Neural cell (in vitro differentiated cells): ENCODE data around the gene DGKG. TPM values are rescaled to one million over a fixed set of nuclear protein-coding genes. Genes with fewer than 3 reads are reported as not detected.

ENCODE experiments used
- H2AFZ ChIP-seq: fragments of 200-600, 300-800 bp; sonication (generic), shearing (Covaris generic); 2 replicates; pipeline ENCODE4 v1.6.0; 2014; ENCODE audit warnings: low read depth, mild to moderate bottlenecking, antibody characterized with exemption, low read length, moderate library complexity
- H3F3A ChIP-seq: fragments of 200-600 bp; shearing (Covaris generic); 2 replicates; pipeline ENCODE4 v1.6.1; 2016; ENCODE audit warnings: mild to moderate bottlenecking, moderate library complexity, mixed read lengths, antibody characterized with exemption, low read length; ENCODE audit not compliant: insufficient read depth, poor library complexity, severe bottlenecking
- H3K27ac ChIP-seq: fragments of 200-600, 300-800 bp; sonication (generic), shearing (Covaris generic); 2 replicates; pipeline ENCODE4 v1.5.1; 2014; ENCODE audit warnings: mild to moderate bottlenecking, low read length, moderate library complexity
- H3K27me3 ChIP-seq: fragments of 300-800, 200-600 bp; sonication (generic), shearing (Covaris generic); 2 replicates; pipeline ENCODE4 v1.6.0; 2014; ENCODE audit warnings: mild to moderate bottlenecking, low read depth, low read length, moderate library complexity; ENCODE audit not compliant: insufficient read depth
- H3K36me3 ChIP-seq: fragments of 300-800, 200-600 bp; sonication (generic), shearing (Covaris generic); 2 replicates; pipeline ENCODE4 v1.5.1; 2014; ENCODE audit warnings: mild to moderate bottlenecking, antibody characterized with exemption, low read length, moderate library complexity; ENCODE audit not compliant: insufficient read depth
- H3K4me2 ChIP-seq: fragments of 300-800, 200-600 bp; sonication (generic), shearing (Covaris generic); 2 replicates; pipeline ENCODE4 v1.6.0; 2014; ENCODE audit warnings: mild to moderate bottlenecking, low read length
- H3K4me3 ChIP-seq: fragments of 300-800, 200-600 bp; sonication (generic), shearing (Covaris generic); 2 replicates; pipeline ENCODE4 v1.5.1; 2014; ENCODE audit warnings: mild to moderate bottlenecking, low read length, moderate library complexity
- H3K79me2 ChIP-seq: fragments of 200-600 bp; shearing (Covaris generic); replicated peaks from 2 replicates; pipeline ENCODE4 v1.6.0; 2014; ENCODE audit warnings: mild to moderate bottlenecking, low read length, moderate library complexity; ENCODE audit not compliant: insufficient read depth
- H3K9ac ChIP-seq: fragments of 300-800, 200-600 bp; sonication (generic), shearing (Covaris generic); 2 replicates; pipeline ENCODE4 v1.6.1; 2016; ENCODE audit warnings: mild to moderate bottlenecking, low read length, mixed read lengths
- H3K9me2 ChIP-seq: fragments of 200-600 bp; shearing (Covaris generic); 2 replicates; pipeline ENCODE4 v1.6.1; 2016; ENCODE audit warnings: mild to moderate bottlenecking, low read length, mixed read lengths; ENCODE audit not compliant: insufficient read depth
- H3K9me3 ChIP-seq: fragments of 200-600, 300-800 bp; sonication (generic), shearing (Covaris generic); 2 replicates; pipeline ENCODE4 v1.6.1; 2016; ENCODE audit warnings: mild to moderate bottlenecking, mixed run types, low read length, moderate library complexity, mixed read lengths
- H4K20me1 ChIP-seq: fragments of 200-600 bp; shearing (Covaris generic); 2 replicates; pipeline ENCODE4 v1.6.1; 2016; ENCODE audit warnings: mild to moderate bottlenecking, mixed run types; ENCODE audit not compliant: insufficient read depth
- EP300 ChIP-seq: fragments of 450-650 bp; conservative IDR thresholded peaks from 2 replicates; pipeline ENCODE4 v1.6.1; 2014; ENCODE audit warnings: antibody characterized with exemption, mild to moderate bottlenecking, moderate library complexity; ENCODE audit not compliant: poor library complexity, severe bottlenecking
- EZH2 ChIP-seq: fragments of 200-600, 300-800 bp; shearing (Covaris generic), sonication (generic); IDR thresholded peaks from 2 replicates; pipeline ENCODE4 v1.6.1; 2014; ENCODE audit warnings: antibody characterized with exemption, low read length, borderline replicate concordance, mild to moderate bottlenecking; ENCODE audit not compliant: insufficient read depth, poor library complexity, severe bottlenecking
- MXI1 ChIP-seq: fragments of 450-650 bp; conservative IDR thresholded peaks from 2 replicates; pipeline ENCODE4 v1.6.1; 2014; ENCODE audit warnings: antibody characterized with exemption, mild to moderate bottlenecking; ENCODE audit not compliant: poor library complexity, severe bottlenecking
- POLR2AphosphoS5 ChIP-seq: IDR thresholded peaks from 2 replicates; pipeline ENCODE4 v1.6.1; 2012
- RAD21 ChIP-seq: fragments of 450-650 bp; conservative IDR thresholded peaks from 2 replicates; pipeline ENCODE4 v1.6.1; 2014; ENCODE audit warnings: antibody characterized with exemption, mild to moderate bottlenecking, moderate library complexity
- REST ChIP-seq: IDR thresholded peaks from 2 replicates; pipeline ENCODE4 v1.6.1; 2012; ENCODE audit warnings: borderline replicate concordance
- SMC3 ChIP-seq: fragments of 450-650 bp; conservative IDR thresholded peaks from 2 replicates; pipeline ENCODE4 v1.6.1; 2014; ENCODE audit warnings: antibody characterized with exemption, mild to moderate bottlenecking, moderate library complexity; ENCODE audit not compliant: poor library complexity
- TAF1 ChIP-seq: IDR thresholded peaks from 2 replicates; pipeline ENCODE4 v1.6.1; 2012; ENCODE audit warnings: low read depth
- polyA plus RNA-seq: library from polyadenylated mRNA; depleted of rRNA; stranded (reverse); fragments of >200 nt; gene quantifications from 2 replicates; pipeline ENCODE4 v1.2.3, GENCODE V29; 2014
- TF ChIP-seq, protein P1 (sequence below): fragments of 450-650 bp; IDR thresholded peaks from 2 replicates; pipeline ENCODE4 v1.5.1; 2014; ENCODE audit warnings: antibody characterized with exemption, mild to moderate bottlenecking, moderate library complexity; ENCODE audit not compliant: poor library complexity, severe bottlenecking

Gene DGKG
- polyA plus RNA-seq, 1 donor from 2014 or later, result not detected

DNA sequence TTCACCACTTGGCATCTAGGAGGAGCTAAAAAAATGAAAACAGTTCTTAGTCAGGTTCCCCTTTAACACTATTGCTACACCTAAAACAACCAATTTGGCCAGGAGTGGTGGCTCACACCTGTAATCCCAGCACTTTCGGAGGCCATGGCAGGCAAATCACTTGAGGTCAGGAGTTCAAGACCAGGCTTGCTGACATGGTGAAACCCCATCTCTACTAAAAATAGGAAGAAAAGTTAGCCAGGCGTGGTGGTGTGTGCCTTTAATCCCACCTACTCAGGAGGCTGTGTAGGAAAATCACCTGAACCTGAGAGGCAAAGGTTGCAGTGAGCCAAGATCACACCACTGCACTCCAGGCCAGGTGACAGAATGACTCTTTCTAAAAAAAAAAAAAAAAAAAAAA is 124.1 kb downstream of the DGKG start:
- no peaks in the 10 kb centered on the region for H3K79me2 ChIP-seq
- H3K9me2 ChIP-seq, result no peaks in the 10 kb centered on the region
- no peak overlapping the region for H3K4me2 ChIP-seq
- no peaks in the 10 kb centered on the region for H3F3A ChIP-seq
- no peak overlapping the region for H3K9ac ChIP-seq
- H2AFZ ChIP-seq, result no peak overlapping the region
- H3K36me3 ChIP-seq, result no peaks in the 10 kb centered on the region
- TF ChIP-seq RAD21 (no peak), SMC3 (no peak), TAF1 (no peak), REST (no peak), MXI1 (no peak), EZH2 (no peak), POLR2AphosphoS5 (no peak), EP300 (no peak)
- TF ChIP-seq, protein P1, sequence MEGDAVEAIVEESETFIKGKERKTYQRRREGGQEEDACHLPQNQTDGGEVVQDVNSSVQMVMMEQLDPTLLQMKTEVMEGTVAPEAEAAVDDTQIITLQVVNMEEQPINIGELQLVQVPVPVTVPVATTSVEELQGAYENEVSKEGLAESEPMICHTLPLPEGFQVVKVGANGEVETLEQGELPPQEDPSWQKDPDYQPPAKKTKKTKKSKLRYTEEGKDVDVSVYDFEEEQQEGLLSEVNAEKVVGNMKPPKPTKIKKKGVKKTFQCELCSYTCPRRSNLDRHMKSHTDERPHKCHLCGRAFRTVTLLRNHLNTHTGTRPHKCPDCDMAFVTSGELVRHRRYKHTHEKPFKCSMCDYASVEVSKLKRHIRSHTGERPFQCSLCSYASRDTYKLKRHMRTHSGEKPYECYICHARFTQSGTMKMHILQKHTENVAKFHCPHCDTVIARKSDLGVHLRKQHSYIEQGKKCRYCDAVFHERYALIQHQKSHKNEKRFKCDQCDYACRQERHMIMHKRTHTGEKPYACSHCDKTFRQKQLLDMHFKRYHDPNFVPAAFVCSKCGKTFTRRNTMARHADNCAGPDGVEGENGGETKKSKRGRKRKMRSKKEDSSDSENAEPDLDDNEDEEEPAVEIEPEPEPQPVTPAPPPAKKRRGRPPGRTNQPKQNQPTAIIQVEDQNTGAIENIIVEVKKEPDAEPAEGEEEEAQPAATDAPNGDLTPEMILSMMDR, result no peak
- no peaks in the 10 kb centered on the region for H4K20me1 ChIP-seq
- H3K4me3 ChIP-seq, result no peak overlapping the region
- H3K27me3 ChIP-seq, result no peaks in the 10 kb centered on the region
- H3K9me3 ChIP-seq, result no peaks in the 10 kb centered on the region
- H3K27ac ChIP-seq, result no peak overlapping the region

DNA sequence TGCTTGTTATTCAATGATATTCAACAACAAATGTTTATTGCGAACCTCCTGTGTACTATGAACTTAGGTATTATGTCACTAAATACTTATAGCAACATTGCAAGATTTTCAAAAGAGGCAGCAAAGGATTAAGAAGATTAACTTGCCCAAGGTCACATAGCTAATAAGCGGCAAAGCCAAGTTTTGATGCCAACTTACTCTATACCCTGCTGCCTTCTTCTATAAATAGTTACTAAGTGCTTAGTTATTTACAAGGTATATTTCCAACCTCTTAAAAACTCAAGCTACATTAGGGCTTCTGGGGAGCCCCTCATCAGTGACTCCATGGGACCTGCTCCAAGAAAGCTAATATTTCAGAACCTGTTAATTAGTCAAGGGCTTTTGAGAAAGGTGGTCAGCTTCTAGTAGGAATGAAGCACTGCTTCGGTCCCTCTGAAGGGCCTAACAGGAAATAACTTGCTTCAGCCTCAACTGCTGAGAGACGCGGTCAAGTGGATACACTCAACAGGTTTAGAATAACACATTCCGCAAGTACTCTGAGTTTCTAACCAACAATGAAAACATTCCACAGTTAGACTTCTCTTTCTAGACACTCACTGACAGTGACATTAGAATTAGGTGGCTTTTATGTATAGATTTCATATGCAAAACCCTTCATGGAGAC is 125.5 kb downstream of the DGKG start:
- H3K79me2 ChIP-seq, result no peaks in the 10 kb centered on the region

More for the DNA sequence above, 125.5 kb downstream of the DGKG start:
- H3K27ac ChIP-seq, result no peak overlapping the region
- no peaks in the 10 kb centered on the region for H3K36me3 ChIP-seq
- H3F3A ChIP-seq, result no peaks in the 10 kb centered on the region
- no peak overlapping the region for H3K4me2 ChIP-seq
- no peaks in the 10 kb centered on the region for H3K9me2 ChIP-seq
- H3K9me3 ChIP-seq, result no peaks in the 10 kb centered on the region
- H3K9ac ChIP-seq, result no peak overlapping the region
- no peak overlapping the region for H2AFZ ChIP-seq
- no peak overlapping the region for H3K4me3 ChIP-seq
- no peak for TF ChIP-seq RAD21
- no peak for TF ChIP-seq EP300
- TF ChIP-seq SMC3, result no peak
- TF ChIP-seq EZH2, result no peak
- TF ChIP-seq, protein P1, result no peak
- no peak for TF ChIP-seq TAF1
- TF ChIP-seq POLR2AphosphoS5, result no peak
- no peak for TF ChIP-seq MXI1
- no peak for TF ChIP-seq REST
- H4K20me1 ChIP-seq, result no peaks in the 10 kb centered on the region
- H3K27me3 ChIP-seq, result no peaks in the 10 kb centered on the region
